Renal pelvis (tissue), 4 donors: Measurements from ENCODE around the gene TPCN2. TPM values are rescaled to one million over a fixed set of nuclear protein-coding genes. Genes with fewer than 3 reads are reported as not detected.

Experiments
- DNase-seq: peaks from one replicate; pipeline ENCODE4 v3.0.0-alpha.2; 2013
- polyA plus RNA-seq, 3 donors: library from polyadenylated mRNA; unstranded; fragments of 120-200 nt; gene quantifications; one replicate each; pipeline ENCODE4 v1.2.1, GENCODE V29; 2013; ENCODE audit not compliant: insufficient read length in 3 of 3

Gene TPCN2
- polyA plus RNA-seq, 3 donors: 14.7 to 23.0 (median 18.7) TPM

- no peak for DNase-seq
These were observed 43.0 kb downstream of the TPCN2 start for GRCh38 chr11:69091638-69092165.

GRCh38 chr11:69092263-69092662 is 43.5 kb downstream of the TPCN2 start:
- no peak for DNase-seq

GRCh38 chr11:69093106-69093505 is 44.4 kb downstream of the TPCN2 start:
- no peak for DNase-seq

GRCh38 chr11:69094111-69094914 is 45.6 kb downstream of the TPCN2 start:
- DNase-seq: no peak

- DNase-seq: no peak
These were observed 46.2 kb downstream of the TPCN2 start for GRCh38 chr11:69094915-69095290.

GRCh38 chr11:69095300-69095699 is 46.6 kb downstream of the TPCN2 start:
- no peak for DNase-seq

- no peak for DNase-seq
These were observed 47.7 kb downstream of the TPCN2 start for GRCh38 chr11:69096473-69096872.

- no peak for DNase-seq
These were observed 48.5 kb downstream of the TPCN2 start for GRCh38 chr11:69097263-69097662.

- DNase-seq: no peak
These were observed 50.4 kb downstream of the TPCN2 start for GRCh38 chr11:69099180-69099579.

GRCh38 chr11:69100454-69101114 is 51.9 kb downstream of the TPCN2 start:
- DNase-seq: no peak

GRCh38 chr11:69101115-69101791 is 52.5 kb downstream of the TPCN2 start:
- no peak for DNase-seq

- no peak for DNase-seq
These were observed 53.3 kb downstream of the TPCN2 start for GRCh38 chr11:69101792-69102695.

- DNase-seq: no peak
These were observed 54.2 kb downstream of the TPCN2 start for GRCh38 chr11:69102732-69103615.

GRCh38 chr11:69104212-69104855 is 55.6 kb downstream of the TPCN2 start:
- DNase-seq: no peak

GRCh38 chr11:69104856-69105395 is 56.2 kb downstream of the TPCN2 start:
- DNase-seq: no peak

- no peak for DNase-seq
These were observed 56.8 kb downstream of the TPCN2 start for GRCh38 chr11:69105461-69106030.

GRCh38 chr11:69106031-69106811 is 57.5 kb downstream of the TPCN2 start:
- no peak for DNase-seq

- DNase-seq: no peak
These were observed 58.7 kb downstream of the TPCN2 start for GRCh38 chr11:69107413-69107812.
